Loucy (cell line): ENCODE data around the gene PNPLA2.

Experiments
- H2AFZ ChIP-seq: fragments of 200-600 bp; sonication (generic); 2 replicates; pipeline ENCODE4 v1.6.0; 2016; ENCODE audit warnings: antibody characterized with exemption, mild to moderate bottlenecking, low read length, moderate library complexity
- H3F3A ChIP-seq: fragments of 200-600 bp; 2 replicates; pipeline ENCODE4 v1.6.0; 2016; ENCODE audit warnings: antibody characterized with exemption, low read depth, mild to moderate bottlenecking
- H3K27me3 ChIP-seq: fragments of 200-600 bp; sonication (generic); 2 replicates; pipeline ENCODE4 v1.6.1; 2014; ENCODE audit warnings: low read length, mild to moderate bottlenecking; ENCODE audit not compliant: insufficient read depth, poor library complexity, severe bottlenecking
- H3K36me3 ChIP-seq: fragments of 200-600 bp; sonication (generic); 2 replicates; pipeline ENCODE4 v1.6.1; 2016; ENCODE audit warnings: low read length; ENCODE audit not compliant: insufficient read depth
- H3K4me1 ChIP-seq: fragments of 200-600 bp; sonication (generic); 2 replicates; pipeline ENCODE4 v1.5.1; 2014; ENCODE audit warnings: low read length, mild to moderate bottlenecking; ENCODE audit not compliant: insufficient read depth, poor library complexity, severe bottlenecking
- H3K4me2 ChIP-seq: fragments of 200-600 bp; sonication (generic); 2 replicates; pipeline ENCODE4 v1.6.0; 2014; ENCODE audit warnings: antibody characterized with exemption, low read length, low read depth, mild to moderate bottlenecking; ENCODE audit not compliant: poor library complexity, severe bottlenecking
- H3K4me3 ChIP-seq: fragments of 200-600 bp; sonication (generic); 2 replicates; pipeline ENCODE4 v1.5.1; 2014; ENCODE audit warnings: low read length, mild to moderate bottlenecking, mixed read lengths; ENCODE audit not compliant: poor library complexity, severe bottlenecking
- H3K79me2 ChIP-seq: fragments of 200-600 bp; sonication (generic); 2 replicates; pipeline ENCODE4 v1.6.1; 2014; ENCODE audit warnings: low read length; ENCODE audit not compliant: insufficient read depth
- H3K9ac ChIP-seq: fragments of 200-600 bp; sonication (generic); 2 replicates; pipeline ENCODE4 v1.6.0; 2014; ENCODE audit warnings: mild to moderate bottlenecking, low read depth, low read length, moderate library complexity; ENCODE audit not compliant: poor library complexity, severe bottlenecking
- H3K9me2 ChIP-seq: fragments of 200-600 bp; sonication (generic); replicated peaks from 2 replicates; pipeline ENCODE4 v1.6.1; 2016; ENCODE audit warnings: low read depth, low read length, mixed read lengths
- H3K9me3 ChIP-seq: fragments of 200-600 bp; sonication (generic); 2 replicates; pipeline ENCODE4 v1.6.1; 2014; ENCODE audit warnings: mild to moderate bottlenecking, antibody characterized with exemption, low read length, low read depth; ENCODE audit not compliant: insufficient read depth
- H4K20me1 ChIP-seq: fragments of 200-600 bp; sonication (generic); 2 replicates; pipeline ENCODE4 v1.6.0; 2014; ENCODE audit warnings: antibody characterized with exemption, low read length, mild to moderate bottlenecking; ENCODE audit not compliant: insufficient read depth, poor library complexity, severe bottlenecking
- EZH2phosphoT487 ChIP-seq: fragments of 200-600 bp; IDR thresholded peaks from 2 replicates; pipeline ENCODE4 v1.6.1; 2018; ENCODE audit warnings: antibody characterized with exemption, mild to moderate bottlenecking, moderate library complexity, borderline replicate concordance
- TF ChIP-seq, protein P1 (sequence below): fragments of 200-600 bp; sonication (generic); conservative IDR thresholded peaks from 2 replicates; pipeline ENCODE4 v1.5.1; 2014; ENCODE audit warnings: mild to moderate bottlenecking, antibody characterized with exemption, low read length

Gene PNPLA2

DNA sequence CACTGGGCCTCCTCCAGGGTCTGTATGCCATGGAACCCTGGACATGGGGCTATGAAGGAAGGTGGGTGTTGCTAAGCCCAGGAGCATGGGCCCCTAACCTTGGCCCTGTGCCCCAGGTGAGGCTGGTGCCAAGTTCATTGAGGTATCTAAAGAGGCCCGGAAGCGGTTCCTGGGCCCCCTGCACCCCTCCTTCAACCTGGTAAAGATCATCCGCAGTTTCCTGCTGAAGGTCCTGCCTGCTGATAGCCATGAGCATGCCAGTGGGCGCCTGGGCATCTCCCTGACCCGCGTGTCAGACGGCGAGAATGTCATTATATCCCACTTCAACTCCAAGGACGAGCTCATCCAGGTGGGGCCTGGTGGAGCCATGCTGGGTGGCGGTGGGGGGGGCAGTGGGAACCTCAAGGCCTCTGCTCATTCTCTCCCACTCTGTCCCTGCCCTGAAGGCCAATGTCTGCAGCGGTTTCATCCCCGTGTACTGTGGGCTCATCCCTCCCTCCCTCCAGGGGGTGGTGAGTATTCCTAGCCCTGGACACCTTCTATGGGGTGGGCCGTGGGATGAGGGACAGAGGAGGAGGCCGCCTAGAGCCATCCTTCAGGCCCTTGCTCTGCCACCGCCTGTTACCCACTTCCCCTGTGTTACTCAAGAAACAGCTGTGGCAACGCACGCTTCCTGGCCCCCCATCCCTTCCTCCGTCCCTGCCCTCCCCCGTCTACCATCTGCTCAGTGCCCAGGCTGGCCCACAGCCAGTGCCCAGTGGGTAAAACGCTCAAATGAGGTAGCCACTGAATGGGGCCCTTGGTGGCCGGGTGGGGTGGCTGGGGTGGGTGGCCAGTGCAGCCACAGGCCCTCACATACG is 3.0 kb downstream of the PNPLA2 start:
- Histone ChIP-seq H3K9me2 (no peaks in the 10 kb centered on the region), H3K27me3 (no peaks in the 10 kb centered on the region), H3K36me3 (no peaks in the 10 kb centered on the region), H3K4me1 (peaks cover 29% of the 10 kb centered on the region), H3K79me2 (peaks cover 24% of the 10 kb centered on the region), H4K20me1 (peaks cover 27% of the 10 kb centered on the region), H3K4me2 (peak overlapping the region; percentile 97), H2AFZ (no peak overlapping the region), H3K4me3 (peak overlapping the region; percentile 89), H3K9ac (peak overlapping the region; percentile 81), H3F3A (no peaks in the 10 kb centered on the region), H3K9me3 (no peaks in the 10 kb centered on the region)
- TF ChIP-seq EZH2phosphoT487 = no peak
- TF ChIP-seq, protein P1, sequence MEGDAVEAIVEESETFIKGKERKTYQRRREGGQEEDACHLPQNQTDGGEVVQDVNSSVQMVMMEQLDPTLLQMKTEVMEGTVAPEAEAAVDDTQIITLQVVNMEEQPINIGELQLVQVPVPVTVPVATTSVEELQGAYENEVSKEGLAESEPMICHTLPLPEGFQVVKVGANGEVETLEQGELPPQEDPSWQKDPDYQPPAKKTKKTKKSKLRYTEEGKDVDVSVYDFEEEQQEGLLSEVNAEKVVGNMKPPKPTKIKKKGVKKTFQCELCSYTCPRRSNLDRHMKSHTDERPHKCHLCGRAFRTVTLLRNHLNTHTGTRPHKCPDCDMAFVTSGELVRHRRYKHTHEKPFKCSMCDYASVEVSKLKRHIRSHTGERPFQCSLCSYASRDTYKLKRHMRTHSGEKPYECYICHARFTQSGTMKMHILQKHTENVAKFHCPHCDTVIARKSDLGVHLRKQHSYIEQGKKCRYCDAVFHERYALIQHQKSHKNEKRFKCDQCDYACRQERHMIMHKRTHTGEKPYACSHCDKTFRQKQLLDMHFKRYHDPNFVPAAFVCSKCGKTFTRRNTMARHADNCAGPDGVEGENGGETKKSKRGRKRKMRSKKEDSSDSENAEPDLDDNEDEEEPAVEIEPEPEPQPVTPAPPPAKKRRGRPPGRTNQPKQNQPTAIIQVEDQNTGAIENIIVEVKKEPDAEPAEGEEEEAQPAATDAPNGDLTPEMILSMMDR = no peak

DNA sequence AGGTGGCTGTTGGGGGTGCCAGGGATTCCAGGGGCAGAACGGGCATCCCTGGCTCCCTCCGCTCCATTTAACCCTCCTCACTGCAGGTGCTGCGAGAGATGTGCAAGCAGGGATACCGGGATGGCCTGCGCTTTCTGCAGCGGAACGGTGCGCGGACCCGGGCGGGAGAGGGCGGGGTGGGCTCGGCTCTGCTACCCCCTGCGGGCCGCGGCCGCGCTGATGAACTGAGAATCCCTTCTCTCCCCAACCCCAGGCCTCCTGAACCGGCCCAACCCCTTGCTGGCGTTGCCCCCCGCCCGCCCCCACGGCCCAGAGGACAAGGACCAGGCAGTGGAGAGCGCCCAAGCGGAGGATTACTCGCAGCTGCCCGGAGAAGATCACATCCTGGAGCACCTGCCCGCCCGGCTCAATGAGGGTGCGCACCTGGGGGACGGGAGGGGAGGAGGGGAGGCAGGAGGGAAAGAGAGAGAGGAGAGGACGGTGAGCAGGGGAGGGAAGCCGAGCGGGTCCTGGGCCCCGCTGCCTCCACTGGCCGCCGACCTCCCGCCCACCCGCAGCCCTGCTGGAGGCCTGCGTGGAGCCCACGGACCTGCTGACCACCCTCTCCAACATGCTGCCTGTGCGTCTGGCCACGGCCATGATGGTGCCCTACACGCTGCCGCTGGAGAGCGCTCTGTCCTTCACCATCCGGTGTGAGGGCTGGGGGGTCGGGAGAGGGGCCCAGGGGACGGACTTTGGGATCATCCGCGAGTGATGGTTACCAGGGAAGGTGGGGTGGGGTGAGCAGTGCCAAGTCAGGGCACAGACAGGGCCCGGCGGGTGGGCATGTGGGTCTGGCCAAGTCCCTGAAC is 5.0 kb downstream of the PNPLA2 start:
- H4K20me1 ChIP-seq = peaks cover 27% of the 10 kb centered on the region
- no peaks in the 10 kb centered on the region for H3K9me2 ChIP-seq
- no peaks in the 10 kb centered on the region for H3K27me3 ChIP-seq
- no peak overlapping the region for H3K4me2 ChIP-seq
- no peak overlapping the region for H2AFZ ChIP-seq
- H3K4me1 ChIP-seq = peaks cover 39% of the 10 kb centered on the region
- H3K9ac ChIP-seq = no peak overlapping the region
- no peaks in the 10 kb centered on the region for H3K36me3 ChIP-seq
- no peaks in the 10 kb centered on the region for H3F3A ChIP-seq
- no peak for TF ChIP-seq EZH2phosphoT487
- TF ChIP-seq, protein P1 = no peak
- no peaks in the 10 kb centered on the region for H3K9me3 ChIP-seq
- peaks cover 30% of the 10 kb centered on the region for H3K79me2 ChIP-seq
- no peak overlapping the region for H3K4me3 ChIP-seq

DNA sequence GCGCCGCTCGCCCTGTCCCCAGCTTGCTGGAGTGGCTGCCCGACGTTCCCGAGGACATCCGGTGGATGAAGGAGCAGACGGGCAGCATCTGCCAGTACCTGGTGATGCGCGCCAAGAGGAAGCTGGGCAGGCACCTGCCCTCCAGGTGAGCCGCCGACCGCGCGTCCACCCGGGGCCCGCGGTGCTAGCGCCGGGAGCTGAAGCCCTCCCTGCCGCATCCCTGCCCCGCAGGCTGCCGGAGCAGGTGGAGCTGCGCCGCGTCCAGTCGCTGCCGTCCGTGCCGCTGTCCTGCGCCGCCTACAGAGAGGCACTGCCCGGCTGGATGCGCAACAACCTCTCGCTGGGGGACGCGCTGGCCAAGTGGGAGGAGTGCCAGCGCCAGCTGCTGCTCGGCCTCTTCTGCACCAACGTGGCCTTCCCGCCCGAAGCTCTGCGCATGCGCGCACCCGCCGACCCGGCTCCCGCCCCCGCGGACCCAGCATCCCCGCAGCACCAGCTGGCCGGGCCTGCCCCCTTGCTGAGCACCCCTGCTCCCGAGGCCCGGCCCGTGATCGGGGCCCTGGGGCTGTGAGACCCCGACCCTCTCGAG is 5.7 kb downstream of the PNPLA2 start:
- no peak overlapping the region for H3K4me3 ChIP-seq
- no peaks in the 10 kb centered on the region for H3K27me3 ChIP-seq
- no peak overlapping the region for H3K4me2 ChIP-seq
- H3K9ac ChIP-seq = no peak overlapping the region
- H3K9me2 ChIP-seq = no peaks in the 10 kb centered on the region
- H3K79me2 ChIP-seq = peaks cover 30% of the 10 kb centered on the region
- H3K4me1 ChIP-seq = peaks cover 36% of the 10 kb centered on the region
- H3K9me3 ChIP-seq = no peaks in the 10 kb centered on the region
- TF ChIP-seq, protein P1 = no peak
- no peak for TF ChIP-seq EZH2phosphoT487
- H4K20me1 ChIP-seq = peaks cover 27% of the 10 kb centered on the region
- no peaks in the 10 kb centered on the region for H3F3A ChIP-seq
- H2AFZ ChIP-seq = no peak overlapping the region
- H3K36me3 ChIP-seq = no peaks in the 10 kb centered on the region
